GM12872 (cell line): ENCODE measurements around the gene LIN9.

ENCODE experiments used
- TF ChIP-seq, protein P1 (sequence below): IDR thresholded peaks from 3 replicates; pipeline ENCODE4 v1.5.1; 2011; ENCODE audit warnings: low read depth, mild to moderate bottlenecking, low read length, moderate library complexity; ENCODE audit not compliant: insufficient read depth

LIN9 gene

DNA sequence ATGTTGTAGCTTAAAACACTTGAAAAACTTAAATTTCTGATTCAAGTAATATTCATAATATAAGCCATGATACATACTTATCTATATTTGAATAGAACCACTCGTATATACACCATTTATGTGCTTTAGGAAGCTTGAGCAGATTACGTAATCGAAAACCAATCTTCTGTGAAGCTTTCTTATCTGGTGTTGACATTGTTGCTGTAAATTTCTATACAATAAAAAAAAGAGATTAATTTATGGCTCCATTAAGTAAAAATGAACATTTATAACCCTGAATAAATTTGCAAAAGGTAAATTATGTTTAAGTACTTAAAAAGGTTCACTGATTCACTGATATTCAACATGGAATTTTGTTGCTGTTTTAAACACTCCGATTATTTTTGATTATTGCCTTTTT, 21.4 kb downstream of the LIN9 start:
- TF ChIP-seq, protein P1, sequence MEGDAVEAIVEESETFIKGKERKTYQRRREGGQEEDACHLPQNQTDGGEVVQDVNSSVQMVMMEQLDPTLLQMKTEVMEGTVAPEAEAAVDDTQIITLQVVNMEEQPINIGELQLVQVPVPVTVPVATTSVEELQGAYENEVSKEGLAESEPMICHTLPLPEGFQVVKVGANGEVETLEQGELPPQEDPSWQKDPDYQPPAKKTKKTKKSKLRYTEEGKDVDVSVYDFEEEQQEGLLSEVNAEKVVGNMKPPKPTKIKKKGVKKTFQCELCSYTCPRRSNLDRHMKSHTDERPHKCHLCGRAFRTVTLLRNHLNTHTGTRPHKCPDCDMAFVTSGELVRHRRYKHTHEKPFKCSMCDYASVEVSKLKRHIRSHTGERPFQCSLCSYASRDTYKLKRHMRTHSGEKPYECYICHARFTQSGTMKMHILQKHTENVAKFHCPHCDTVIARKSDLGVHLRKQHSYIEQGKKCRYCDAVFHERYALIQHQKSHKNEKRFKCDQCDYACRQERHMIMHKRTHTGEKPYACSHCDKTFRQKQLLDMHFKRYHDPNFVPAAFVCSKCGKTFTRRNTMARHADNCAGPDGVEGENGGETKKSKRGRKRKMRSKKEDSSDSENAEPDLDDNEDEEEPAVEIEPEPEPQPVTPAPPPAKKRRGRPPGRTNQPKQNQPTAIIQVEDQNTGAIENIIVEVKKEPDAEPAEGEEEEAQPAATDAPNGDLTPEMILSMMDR = no peak

DNA sequence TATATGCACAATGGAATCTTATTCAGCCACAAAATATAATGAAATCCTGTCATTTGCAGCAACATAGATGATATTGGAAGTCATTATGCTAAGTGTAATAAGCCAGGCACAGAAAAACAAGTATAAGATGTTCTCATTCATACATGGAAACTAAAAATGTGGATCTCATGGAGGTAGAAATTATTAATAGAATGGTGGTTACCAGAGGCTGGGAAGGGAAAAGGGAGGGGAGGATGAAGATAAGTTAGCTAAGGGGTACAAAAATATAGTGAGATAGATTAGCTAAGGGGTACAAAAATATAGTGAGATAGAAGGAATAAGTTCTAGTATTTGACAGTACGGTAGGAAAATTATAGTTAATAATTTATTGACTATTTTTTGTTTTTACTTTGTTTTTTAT, 27.9 kb downstream of the LIN9 start:
- TF ChIP-seq, protein P1 = no peak

DNA sequence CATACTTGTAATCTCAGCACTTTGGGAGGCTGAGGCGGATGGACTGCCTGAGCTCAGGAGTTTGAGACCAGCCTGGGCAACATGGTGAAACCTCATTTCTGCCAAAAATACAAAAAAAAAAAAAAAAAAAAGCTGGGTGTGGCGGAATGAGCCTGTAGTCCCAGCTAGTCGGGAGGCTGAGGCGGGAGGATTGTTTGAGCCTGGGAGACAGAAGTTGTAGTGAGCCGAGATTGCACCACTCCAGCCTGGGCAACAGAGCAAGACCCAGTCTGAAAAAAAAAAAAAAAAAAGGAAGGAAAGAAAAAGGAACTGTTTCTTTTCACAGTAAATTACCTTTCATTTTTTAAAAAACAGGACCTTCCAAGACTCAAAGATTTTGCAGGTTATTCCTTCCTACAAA, 29.5 kb downstream of the LIN9 start:
- TF ChIP-seq, protein P1 = no peak

DNA sequence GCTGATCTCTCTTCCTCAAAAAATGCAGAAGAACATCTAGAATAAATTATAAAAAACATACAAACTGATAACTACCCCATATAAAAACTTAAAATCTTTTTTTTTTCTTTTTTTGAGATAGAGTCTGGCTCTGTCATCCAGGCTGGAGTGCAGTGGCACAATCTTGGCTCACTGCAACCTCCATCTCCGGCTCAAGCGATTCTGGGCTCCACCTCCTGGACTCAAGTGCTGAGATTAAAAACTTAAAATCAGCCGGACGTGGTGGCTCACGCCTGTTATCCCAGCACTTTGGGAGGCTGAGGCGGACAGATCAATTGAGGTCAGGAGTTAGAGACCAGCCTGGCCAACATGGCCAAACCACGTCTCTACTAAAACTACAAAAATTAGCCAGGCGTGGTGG, 31.1 kb downstream of the LIN9 start:
- TF ChIP-seq, protein P1 = no peak

DNA sequence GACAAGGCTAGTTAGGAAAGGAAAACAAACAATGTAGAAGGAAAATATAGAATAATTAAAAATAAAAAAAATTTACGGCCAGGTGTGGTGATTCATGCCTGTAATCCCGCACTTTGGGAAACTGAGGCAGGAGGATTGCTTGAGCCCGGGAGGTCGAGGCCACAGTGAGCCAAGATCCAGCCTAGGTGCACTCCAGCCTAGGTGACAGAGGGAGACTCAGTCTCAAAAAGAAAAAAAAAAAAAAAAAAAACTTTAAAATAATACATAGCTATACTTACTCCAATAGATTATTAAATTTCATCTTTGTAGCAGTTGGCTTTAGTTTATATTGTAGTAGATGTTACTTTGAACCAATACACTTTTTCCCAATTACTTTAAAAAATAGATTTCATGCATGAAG, 32.0 kb downstream of the LIN9 start:
- TF ChIP-seq, protein P1 = no peak

DNA sequence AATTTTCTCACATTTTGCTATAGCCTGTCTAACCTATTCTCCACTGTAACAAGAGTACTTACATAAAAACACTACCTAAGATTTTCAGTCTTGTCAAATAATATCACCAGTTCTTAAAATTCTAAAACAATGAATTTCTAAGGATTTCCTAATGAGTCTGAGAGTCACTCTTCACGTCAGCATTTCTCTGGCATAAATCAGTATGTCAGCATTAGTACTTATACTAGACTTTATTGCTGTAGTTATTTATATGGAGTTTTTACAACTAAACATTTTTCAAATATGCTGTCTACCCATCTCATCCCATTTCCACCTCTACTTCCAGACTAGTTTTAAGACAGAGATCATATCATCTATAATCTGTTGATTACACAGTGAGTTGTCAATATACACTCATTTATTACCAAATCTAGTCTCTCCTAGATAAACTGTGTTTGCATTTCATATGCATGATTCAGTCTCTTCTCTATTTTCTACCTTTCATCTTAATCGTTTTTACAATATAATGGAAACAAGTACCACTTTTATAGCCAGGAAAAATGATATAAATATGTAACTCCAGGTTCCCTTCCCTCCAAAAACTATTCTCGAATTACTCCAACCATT, 32.8 kb downstream of the LIN9 start:
- TF ChIP-seq, protein P1 = no peak

DNA sequence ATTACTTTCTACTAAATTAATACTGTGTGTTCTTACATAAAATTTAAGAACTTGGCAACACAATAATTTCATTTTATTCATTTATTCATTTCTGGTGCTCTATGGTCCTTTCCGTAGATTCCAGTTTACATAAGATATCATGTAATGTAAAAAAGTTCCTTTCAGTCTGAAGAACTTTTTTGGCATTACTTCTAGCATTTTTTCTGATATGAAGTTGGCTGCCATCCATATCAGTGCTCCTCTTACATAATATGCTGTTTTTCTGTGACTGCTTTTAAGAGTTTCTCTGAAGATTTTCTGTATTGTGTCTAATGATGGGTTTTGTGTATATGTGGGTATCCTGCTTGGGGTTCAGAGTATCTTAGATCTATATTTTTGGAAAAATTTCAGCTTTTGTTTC, 34.8 kb downstream of the LIN9 start:
- TF ChIP-seq, protein P1 = no peak
